Measurements from ENCODE around the gene MEF2A. TPM values are rescaled to one million over a fixed set of nuclear protein-coding genes. Genes with fewer than 3 reads are reported as not detected.

Gene MEF2A
- 26.2 and 30.1 TPM in 2 replicates for total RNA-seq (2014; rRNA removed; shearing (Covaris generic))

GRCh38 chr15:99565299-99566156, at the start of gene MEF2A:
Gene MEF2A, plus strand, starts transcription at chr15:99565984. Its CDS starts 67,136 bp downstream, at chr15:99633120.

GRCh38 chr15:99733268-99734039, 167.7 kb downstream of the MEF2A start, which contains the start of gene LYSMD4:
Gene LYSMD4, minus strand, starts transcription at chr15:99733437. Its CDS starts 1,438 bp downstream, at chr15:99731999.

Small RNA genes within 50 kb of the gene (small RNA-seq; reads per million reads assigned to genes)
- not detected for gene RF00019

Other genes starting within 250 kb of the MEF2A start
- 3.3 and 6.2 TPM in 2 replicates for gene LYSMD4, start 167.5 kb downstream of the MEF2A start, total RNA-seq (2014; rRNA removed; shearing (Covaris generic))